Astrocyte of the cerebellum (primary cell): ENCODE results near the gene HBE1.

ENCODE experiments used
- DNase-seq: peaks from one replicate; pipeline ENCODE4 v3.0.0-alpha.2; 2011; ENCODE audit warnings: low read depth
- H3K4me3 ChIP-seq: 2 replicates; pipeline ENCODE4 v1.5.1; 2011; ENCODE audit warnings: mild to moderate bottlenecking, low read depth, low read length, moderate library complexity
- CTCF ChIP-seq: IDR thresholded peaks from 2 replicates; pipeline ENCODE4 v1.5.1; 2012; ENCODE audit warnings: low read length, low read depth, moderate library complexity, mild to moderate bottlenecking; ENCODE audit errors: missing control alignments
- in situ Hi-C: cut with HindIII; loops from 2 replicates; pipeline ENCODE4 v1.10.0; 2017; ENCODE audit warnings: low sequenced_read_pairs

The HBE1 gene

DNA sequence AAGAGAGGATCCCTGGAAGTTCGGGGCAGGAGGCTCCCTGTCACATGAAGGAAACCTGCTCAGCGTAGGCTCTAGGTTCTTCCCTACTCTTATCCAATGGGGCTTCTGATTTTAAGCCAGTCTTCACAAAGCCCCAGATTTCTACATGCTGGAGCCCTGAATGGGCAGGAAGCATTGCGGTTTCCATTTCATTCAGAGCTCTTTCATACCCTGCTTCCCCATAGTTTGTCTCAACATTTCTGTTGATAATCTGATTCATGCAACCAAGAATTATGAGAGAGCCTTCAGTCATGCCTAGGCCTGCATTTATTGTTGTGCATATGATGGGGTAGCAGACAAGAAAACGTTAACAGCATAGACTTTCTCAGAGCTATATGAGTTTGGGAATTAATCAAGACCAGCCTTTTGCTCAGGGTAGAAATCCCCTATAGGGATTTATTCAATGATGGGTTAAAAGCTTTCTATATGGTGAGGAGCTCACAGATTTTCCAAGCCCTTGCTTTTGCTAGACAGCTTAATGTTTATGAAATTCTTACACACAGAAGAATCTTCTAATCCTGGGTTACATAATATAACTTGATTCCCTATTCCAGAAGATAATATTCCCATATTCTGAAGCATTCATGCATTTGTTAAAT is 16.1 kb upstream of the HBE1 start:
- TF ChIP-seq CTCF: no peak

GRCh38 chr11:5284637-5285036 is 14.9 kb upstream of the HBE1 start:
- DNase-seq: no peak
- H3K4me3 ChIP-seq: no peak overlapping the region
- TF ChIP-seq CTCF: no peak
- in situ Hi-C loops: no loop called here

More for the DNA sequence above, 16.1 kb upstream of the HBE1 start:
- in situ Hi-C loops: no loop called here
- H3K4me3 ChIP-seq: no peak overlapping the region
- no peak for DNase-seq

- in situ Hi-C loops: no loop called here
- no peak for TF ChIP-seq CTCF
- no peak overlapping the region for H3K4me3 ChIP-seq
- no peak for DNase-seq
These were observed 14.1 kb upstream of the HBE1 start for GRCh38 chr11:5283882-5284281.

DNA sequence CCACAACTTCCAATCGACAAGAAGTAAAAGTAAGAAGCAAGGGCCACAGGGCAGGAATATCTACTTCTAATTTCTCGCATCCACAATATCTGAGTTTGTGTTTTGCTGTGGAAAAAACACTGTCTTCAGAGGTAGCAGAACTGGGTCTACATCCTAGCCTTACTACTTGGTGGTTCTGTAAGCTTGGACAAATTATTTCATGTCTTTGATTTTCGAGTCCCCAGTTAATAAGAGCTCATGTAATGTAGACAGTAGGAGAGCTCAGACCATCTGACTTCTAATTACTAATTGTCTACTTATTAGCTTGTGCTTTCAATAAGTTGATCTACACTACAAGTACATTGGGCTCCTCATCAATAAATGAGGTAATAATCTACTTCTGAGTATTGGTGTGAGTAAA is 13.3 kb upstream of the HBE1 start:
- H3K4me3 ChIP-seq: no peak overlapping the region
- TF ChIP-seq CTCF: no peak
- DNase-seq: no peak
- in situ Hi-C loops: no loop called here

DNA sequence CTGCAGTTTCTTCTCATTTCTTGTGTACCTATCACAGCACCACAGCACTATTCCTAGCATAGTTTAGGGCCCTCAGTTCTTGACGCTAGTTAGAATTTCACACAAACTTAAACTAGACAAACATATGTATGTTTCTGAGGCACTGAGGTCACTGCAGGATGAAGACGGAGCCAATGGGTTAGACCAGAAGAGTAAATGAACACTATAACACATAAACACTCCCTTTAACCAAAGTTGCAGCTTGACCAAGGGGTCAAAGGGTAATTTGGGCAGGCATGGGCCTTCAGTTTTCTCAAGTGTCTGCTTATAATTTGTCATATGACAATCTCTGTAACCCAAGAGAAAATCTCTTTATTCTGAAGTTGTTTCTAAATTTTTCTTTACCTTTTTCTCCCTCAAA is 12.9 kb upstream of the HBE1 start:
- TF ChIP-seq CTCF: no peak
- DNase-seq: no peak
- in situ Hi-C loops: no loop called here
- no peak overlapping the region for H3K4me3 ChIP-seq

DNA sequence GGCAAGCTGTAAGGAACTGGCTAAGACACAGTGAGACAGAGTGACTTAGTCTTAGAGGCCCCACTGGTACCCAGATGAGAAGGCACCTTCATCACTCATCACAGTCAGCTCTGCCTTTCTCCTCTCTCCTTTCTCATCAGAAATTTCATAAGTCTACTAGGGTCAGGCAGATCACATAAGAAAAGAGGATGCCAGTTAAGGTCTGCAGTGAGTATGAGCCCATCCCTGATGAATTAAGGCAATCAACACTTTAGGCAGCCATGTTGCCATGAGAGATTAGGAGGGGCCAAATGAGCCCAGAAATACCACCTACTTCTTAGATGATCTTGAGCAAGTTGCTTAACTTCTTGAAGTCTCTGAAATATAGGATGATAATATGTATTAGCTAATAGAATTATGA is 11.9 kb upstream of the HBE1 start:
- in situ Hi-C loops: no loop called here
- no peak for TF ChIP-seq CTCF

More for the DNA sequence above, 11.9 kb upstream of the HBE1 start:
- no peak for DNase-seq
- H3K4me3 ChIP-seq: no peak overlapping the region
